KMS-11 (cell line): ENCODE results near the gene DDX25.

Experiments
- H2AFZ ChIP-seq: fragments of 200-600 bp; sonication (generic); 2 replicates; pipeline ENCODE4 v1.6.1; 2016; ENCODE audit warnings: antibody characterized with exemption, mixed run types, low read depth
- H3K27ac ChIP-seq: fragments of 200-600 bp; sonication (generic); 2 replicates; pipeline ENCODE4 v1.6.1; 2016; ENCODE audit warnings: mild to moderate bottlenecking, mixed run types
- H3K27me3 ChIP-seq: fragments of 200-600 bp; sonication (generic); 2 replicates; pipeline ENCODE4 v1.6.1; 2017; ENCODE audit warnings: mild to moderate bottlenecking, low read depth, mixed run types, moderate library complexity; ENCODE audit not compliant: insufficient read depth
- H3K36me3 ChIP-seq: fragments of 200-600 bp; sonication (generic); 2 replicates; pipeline ENCODE4 v1.6.1; 2017; ENCODE audit warnings: mild to moderate bottlenecking, mixed run types; ENCODE audit not compliant: insufficient read depth
- H3K4me1 ChIP-seq: fragments of 200-600 bp; sonication (generic); 2 replicates; pipeline ENCODE4 v1.6.1; 2016; ENCODE audit warnings: mild to moderate bottlenecking, low read depth, mixed run types; ENCODE audit not compliant: poor library complexity, severe bottlenecking
- H3K4me2 ChIP-seq: fragments of 200-600 bp; sonication (generic); 2 replicates; pipeline ENCODE4 v1.7.0; 2016; ENCODE audit warnings: mild to moderate bottlenecking, mixed run types
- H3K4me3 ChIP-seq: fragments of 200-600 bp; sonication (generic); IDR thresholded peaks from 2 replicates; pipeline ENCODE4 v1.6.1; 2017; ENCODE audit warnings: low read depth, low read length, mixed read lengths; ENCODE audit not compliant: insufficient read depth
- H3K79me2 ChIP-seq: fragments of 200-600 bp; sonication (generic); 2 replicates; pipeline ENCODE4 v1.6.1; 2016; ENCODE audit warnings: low read depth, mixed run types; ENCODE audit not compliant: insufficient read depth
- H3K9ac ChIP-seq: fragments of 200-600 bp; sonication (generic); 2 replicates; pipeline ENCODE4 v1.6.1; 2016; ENCODE audit warnings: mild to moderate bottlenecking, mixed run types
- H4K20me1 ChIP-seq: fragments of 200-600 bp; sonication (generic); 2 replicates; pipeline ENCODE4 v1.6.1; 2016; ENCODE audit warnings: mild to moderate bottlenecking, mixed run types; ENCODE audit not compliant: insufficient read depth
- CTCF ChIP-seq: fragments of 200-600 bp; sonication (generic); conservative IDR thresholded peaks from 2 replicates; pipeline ENCODE4 v1.6.1; 2017; ENCODE audit warnings: low read depth, mild to moderate bottlenecking, antibody characterized with exemption, low read length, moderate library complexity, mixed read lengths

The DDX25 gene

GRCh38 chr11:125954945-125955640, 50.8 kb downstream of the DDX25 start:
- Histone ChIP-seq H3K4me3 (no peak overlapping the region), H4K20me1 (no peaks in the 10 kb centered on the region), H3K27me3 (no peaks in the 10 kb centered on the region), H3K4me1 (no peaks in the 10 kb centered on the region), H2AFZ (no peak overlapping the region), H3K27ac (no peak overlapping the region), H3K36me3 (no peaks in the 10 kb centered on the region), H3K79me2 (no peaks in the 10 kb centered on the region), H3K4me2 (no peak overlapping the region), H3K9ac (no peak overlapping the region)
- no peak for TF ChIP-seq CTCF

GRCh38 chr11:125955856-125956255, 51.5 kb downstream of the DDX25 start:
- Histone ChIP-seq H3K9ac (no peak overlapping the region), H3K27me3 (no peaks in the 10 kb centered on the region), H3K4me1 (no peaks in the 10 kb centered on the region), H3K79me2 (no peaks in the 10 kb centered on the region), H3K4me2 (no peak overlapping the region), H4K20me1 (no peaks in the 10 kb centered on the region), H2AFZ (no peak overlapping the region), H3K4me3 (no peak overlapping the region), H3K27ac (no peak overlapping the region), H3K36me3 (no peaks in the 10 kb centered on the region)
- TF ChIP-seq CTCF: no peak

GRCh38 chr11:125956391-125957134, 52.3 kb downstream of the DDX25 start:
- H3K79me2 ChIP-seq: no peaks in the 10 kb centered on the region
- H3K27ac ChIP-seq: no peak overlapping the region
- no peaks in the 10 kb centered on the region for H4K20me1 ChIP-seq
- H3K4me3 ChIP-seq: no peak overlapping the region
- no peak overlapping the region for H3K4me2 ChIP-seq
- H2AFZ ChIP-seq: no peak overlapping the region
- no peak overlapping the region for H3K9ac ChIP-seq
- H3K36me3 ChIP-seq: no peaks in the 10 kb centered on the region
- no peaks in the 10 kb centered on the region for H3K4me1 ChIP-seq
- no peaks in the 10 kb centered on the region for H3K27me3 ChIP-seq
- TF ChIP-seq CTCF: no peak

- no peak overlapping the region for H2AFZ ChIP-seq
- no peak overlapping the region for H3K4me2 ChIP-seq
Measured at GRCh38 chr11:125957618-125958332, 53.5 kb downstream of the DDX25 start.

More at GRCh38 chr11:125957618-125958332, 53.5 kb downstream of the DDX25 start:
- H3K27me3 ChIP-seq: no peaks in the 10 kb centered on the region
- H4K20me1 ChIP-seq: no peaks in the 10 kb centered on the region
- no peak overlapping the region for H3K9ac ChIP-seq
- no peak overlapping the region for H3K4me3 ChIP-seq
- no peak for TF ChIP-seq CTCF
- no peaks in the 10 kb centered on the region for H3K4me1 ChIP-seq
- H3K79me2 ChIP-seq: no peaks in the 10 kb centered on the region
- no peaks in the 10 kb centered on the region for H3K36me3 ChIP-seq
- no peak overlapping the region for H3K27ac ChIP-seq
